ENCODE measurements around the gene TRMT61A. TPM values are rescaled to one million over a fixed set of nuclear protein-coding genes. Genes with fewer than 3 reads are reported as not detected.

The TRMT61A gene
- total RNA-seq, 1 donor, result 8.2 TPM

GRCh38 chr14:103558071-103558882 lies 29.3 kb downstream of the TRMT61A start:
- TF ChIP-seq CTCF (IDR thresholded peaks at IDR 0.05; ENCODE audit: insufficient read depth, low read depth, low read length), result no peak
- peak; percentile 94 for DNase-seq (ENCODE audit: low read depth)
- no peak overlapping the region for H3K4me3 ChIP-seq (ENCODE audit: low read depth, low read length)

- DNase-seq (ENCODE audit: low read depth), result no peak
- no peak overlapping the region for H3K4me3 ChIP-seq (ENCODE audit: low read depth, low read length)
- no peak for TF ChIP-seq CTCF (IDR thresholded peaks at IDR 0.05; ENCODE audit: insufficient read depth, low read depth, low read length)
These were observed 30.8 kb downstream of the TRMT61A start for GRCh38 chr14:103559766-103560165.

GRCh38 chr14:103560691-103561090 lies 31.7 kb downstream of the TRMT61A start:
- DNase-seq (ENCODE audit: low read depth), result no peak
- TF ChIP-seq CTCF (IDR thresholded peaks at IDR 0.05; ENCODE audit: insufficient read depth, low read depth, low read length), result no peak
- H3K4me3 ChIP-seq (ENCODE audit: low read depth, low read length), result no peak overlapping the region

DNA sequence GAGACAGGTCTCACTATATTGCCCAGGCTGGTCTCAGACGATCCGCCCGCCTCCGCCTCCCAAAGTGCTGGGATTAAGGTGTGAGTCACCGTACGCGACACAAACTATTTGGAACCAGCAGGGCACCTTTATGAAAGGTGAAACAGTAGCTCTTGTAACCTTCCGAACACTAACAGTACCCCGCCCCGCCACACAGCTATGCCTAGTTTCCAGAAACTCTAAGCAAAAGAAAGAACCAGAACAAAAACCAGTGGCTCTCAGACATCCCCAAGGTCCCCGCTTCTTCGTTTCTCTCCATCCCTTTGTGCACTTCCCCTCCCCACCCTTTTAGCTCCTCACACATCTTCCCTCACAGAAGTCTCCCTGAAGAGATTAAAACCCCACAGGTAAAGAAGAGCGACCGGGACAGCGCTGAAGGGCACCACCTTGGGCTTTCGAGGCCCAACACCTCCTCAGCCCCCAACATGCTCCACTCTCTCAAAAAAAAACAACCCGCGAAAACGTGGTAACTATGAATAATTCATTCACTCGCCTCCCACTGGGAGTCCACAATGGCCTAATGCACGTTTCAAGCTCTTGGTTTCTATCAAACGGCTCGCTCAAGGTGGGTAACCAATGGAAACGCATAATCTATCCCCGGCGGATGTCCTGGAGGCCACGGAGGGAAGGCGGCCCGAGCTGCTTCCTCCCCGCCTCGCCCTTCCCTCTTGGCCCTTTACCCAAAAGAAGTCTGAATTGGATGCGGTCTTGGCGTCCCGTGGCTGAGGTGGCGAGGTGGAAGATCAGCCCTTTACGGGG lies 32.6 kb downstream of the TRMT61A start:
- peak overlapping the region; percentile 93 for H3K4me3 ChIP-seq (ENCODE audit: low read depth, low read length)
- no peak for TF ChIP-seq CTCF (IDR thresholded peaks at IDR 0.05; ENCODE audit: insufficient read depth, low read depth, low read length)
- peak; percentile 60 for DNase-seq (ENCODE audit: low read depth)

DNA sequence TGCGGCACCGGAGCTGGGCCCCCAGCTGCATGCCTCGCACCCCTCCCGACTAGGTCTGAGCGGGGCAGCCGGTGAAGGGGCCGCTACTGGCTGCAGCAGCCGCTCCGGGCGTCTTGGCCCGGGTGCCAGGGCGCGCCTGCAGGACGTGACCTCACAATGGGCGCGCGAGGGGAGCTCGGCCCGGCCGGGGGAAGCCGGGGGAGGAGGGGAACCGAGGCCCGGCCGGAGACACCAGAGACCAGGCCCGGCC lies 33.1 kb downstream of the TRMT61A start:
- H3K4me3 ChIP-seq (ENCODE audit: low read depth, low read length), result peak overlapping the region; percentile 93
- no peak for TF ChIP-seq CTCF (IDR thresholded peaks at IDR 0.05; ENCODE audit: insufficient read depth, low read depth, low read length)
- no peak for DNase-seq (ENCODE audit: low read depth)

DNA sequence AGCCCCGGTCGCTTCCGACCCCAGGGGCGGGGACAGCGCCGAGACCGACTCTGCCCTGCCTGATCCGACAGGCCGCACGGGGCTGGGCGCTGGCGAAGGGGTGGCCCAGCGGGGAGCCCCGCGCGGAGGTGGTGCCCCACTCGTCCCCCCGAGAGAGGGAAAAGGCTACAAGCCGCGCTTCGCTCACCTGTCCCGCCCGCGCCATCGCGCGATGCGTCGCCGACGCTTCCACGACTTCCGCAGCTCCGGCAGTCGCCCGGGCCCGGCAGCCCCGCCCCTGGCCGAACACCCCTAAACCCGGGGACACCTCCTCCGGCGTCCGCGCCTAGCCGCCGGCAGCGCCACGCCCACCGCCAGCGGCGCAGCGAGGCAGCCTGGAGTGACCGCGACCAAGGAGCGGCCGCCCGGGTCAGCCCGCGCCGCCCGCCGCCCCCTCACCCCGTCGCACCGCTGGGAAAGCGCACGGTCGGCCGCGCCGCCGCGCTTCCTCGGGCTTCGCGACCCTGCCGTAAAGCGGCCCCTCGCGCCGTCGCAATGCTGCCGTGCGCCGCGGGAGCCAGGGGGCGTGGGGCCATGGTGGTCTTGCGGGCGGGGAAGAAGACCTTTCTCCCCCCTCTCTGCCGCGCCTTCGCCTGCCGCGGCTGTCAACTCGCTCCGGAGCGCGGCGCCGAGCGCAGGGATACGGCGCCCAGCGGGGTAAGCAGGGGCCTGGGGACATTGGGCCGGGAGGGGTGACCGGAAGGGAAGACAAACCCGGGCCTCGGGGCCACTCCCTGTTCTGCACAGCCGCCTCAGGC lies 33.6 kb downstream of the TRMT61A start, which contains the start of the genes BAG5 and COA8:
TSS of gene BAG5 (minus strand) at position 229 of the 797 bp plus-strand sequence. CDS start 1,493 bp downstream, outside the sequence.
TSS of gene COA8 (plus strand) at position 532 of the 797 bp plus-strand sequence. CDS start at position 574, 42 bp downstream.
- DNase-seq (ENCODE audit: low read depth), result peak; percentile 81
- no peak for TF ChIP-seq CTCF (IDR thresholded peaks at IDR 0.05; ENCODE audit: insufficient read depth, low read depth, low read length)
- H3K4me3 ChIP-seq (ENCODE audit: low read depth, low read length), result peak within 1 kb of the TSS; percentile 93

Measured in fibroblast of villous mesenchyme (primary cell).